ENCODE measurements around the gene CDK12. TPM values are rescaled to one million over a fixed set of nuclear protein-coding genes. Genes with fewer than 3 reads are reported as not detected.
"Not testable (repeated sequence)": the region's sequence is repeated elsewhere in the genome, so short reads cannot be mapped to it uniquely, and the experiment has no call there.

CDK12 gene
- total RNA-seq, 2 experiments from 2014 or later: 61.4 to 61.9 TPM

- no peak for ATAC-seq
- no peak overlapping the region for H3K27ac Mint-ChIP-seq
- peaks cover 17% of the 10 kb centered on the region for H3K36me3 Mint-ChIP-seq (ENCODE audit: low read depth)
- intact Hi-C loops (cut with micrococcal nuclease): no loop called here
- no peak for DNase-seq
- CTCF ChIA-PET: interaction anchor here (0.8 to 1.7 kb wide), 2 partner anchors 16 to 134 kb away, joined by 4 to 5 read pairs; no protein-coding TSS in a partner anchor
- no peaks in the 10 kb centered on the region for H3K9me3 Mint-ChIP-seq
- no peak overlapping the region for H3K4me3 Mint-ChIP-seq
- no peaks in the 10 kb centered on the region for H3K27me3 Mint-ChIP-seq
- H3K4me1 Mint-ChIP-seq (ENCODE audit: low read depth): peaks cover 6% of the 10 kb centered on the region
- TF ChIP-seq, protein P1, sequence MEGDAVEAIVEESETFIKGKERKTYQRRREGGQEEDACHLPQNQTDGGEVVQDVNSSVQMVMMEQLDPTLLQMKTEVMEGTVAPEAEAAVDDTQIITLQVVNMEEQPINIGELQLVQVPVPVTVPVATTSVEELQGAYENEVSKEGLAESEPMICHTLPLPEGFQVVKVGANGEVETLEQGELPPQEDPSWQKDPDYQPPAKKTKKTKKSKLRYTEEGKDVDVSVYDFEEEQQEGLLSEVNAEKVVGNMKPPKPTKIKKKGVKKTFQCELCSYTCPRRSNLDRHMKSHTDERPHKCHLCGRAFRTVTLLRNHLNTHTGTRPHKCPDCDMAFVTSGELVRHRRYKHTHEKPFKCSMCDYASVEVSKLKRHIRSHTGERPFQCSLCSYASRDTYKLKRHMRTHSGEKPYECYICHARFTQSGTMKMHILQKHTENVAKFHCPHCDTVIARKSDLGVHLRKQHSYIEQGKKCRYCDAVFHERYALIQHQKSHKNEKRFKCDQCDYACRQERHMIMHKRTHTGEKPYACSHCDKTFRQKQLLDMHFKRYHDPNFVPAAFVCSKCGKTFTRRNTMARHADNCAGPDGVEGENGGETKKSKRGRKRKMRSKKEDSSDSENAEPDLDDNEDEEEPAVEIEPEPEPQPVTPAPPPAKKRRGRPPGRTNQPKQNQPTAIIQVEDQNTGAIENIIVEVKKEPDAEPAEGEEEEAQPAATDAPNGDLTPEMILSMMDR (IDR thresholded peaks at IDR 0.05): no peak
- POLR2A ChIA-PET: interaction anchor here (1.5 kb wide), 1 partner anchor 61 kb away, joined by 3 read pairs; no protein-coding TSS in a partner anchor
Measured at GRCh38 chr17:39487946-39488345, 26.7 kb downstream of the CDK12 start.

- H3K27me3 Mint-ChIP-seq; ATAC-seq; H3K4me3 Mint-ChIP-seq; intact Hi-C loops (cut with micrococcal nuclease); H3K9me3 Mint-ChIP-seq; POLR2A ChIA-PET; H3K27ac Mint-ChIP-seq; H3K4me1 Mint-ChIP-seq (ENCODE audit: low read depth); DNase-seq: not testable (repeated sequence)
- CTCF ChIA-PET: interaction anchor here (1.0 kb wide), 1 partner anchor 79 kb away, joined by 3 read pairs; no protein-coding TSS in a partner anchor
- H3K36me3 Mint-ChIP-seq (ENCODE audit: low read depth): peaks cover 23% of the 10 kb centered on the region
Measured at GRCh38 chr17:39496921-39497320, 35.6 kb downstream of the CDK12 start.

GRCh38 chr17:39507511-39507910 is 46.2 kb downstream of the CDK12 start:
- H3K4me3 Mint-ChIP-seq: no peak overlapping the region
- CTCF ChIA-PET: no interaction called here
- DNase-seq: no peak
- H3K27me3 Mint-ChIP-seq: no peaks in the 10 kb centered on the region
- peaks cover 3% of the 10 kb centered on the region for H3K4me1 Mint-ChIP-seq (ENCODE audit: low read depth)
- intact Hi-C loops (cut with micrococcal nuclease): no loop called here
- no peak for ATAC-seq
- TF ChIP-seq, protein P1 (IDR thresholded peaks at IDR 0.05): no peak
- no peaks in the 10 kb centered on the region for H3K9me3 Mint-ChIP-seq
- no peak overlapping the region for H3K27ac Mint-ChIP-seq
- peaks cover 58% of the 10 kb centered on the region for H3K36me3 Mint-ChIP-seq (ENCODE audit: low read depth)
- POLR2A ChIA-PET: no interaction called here

DNA sequence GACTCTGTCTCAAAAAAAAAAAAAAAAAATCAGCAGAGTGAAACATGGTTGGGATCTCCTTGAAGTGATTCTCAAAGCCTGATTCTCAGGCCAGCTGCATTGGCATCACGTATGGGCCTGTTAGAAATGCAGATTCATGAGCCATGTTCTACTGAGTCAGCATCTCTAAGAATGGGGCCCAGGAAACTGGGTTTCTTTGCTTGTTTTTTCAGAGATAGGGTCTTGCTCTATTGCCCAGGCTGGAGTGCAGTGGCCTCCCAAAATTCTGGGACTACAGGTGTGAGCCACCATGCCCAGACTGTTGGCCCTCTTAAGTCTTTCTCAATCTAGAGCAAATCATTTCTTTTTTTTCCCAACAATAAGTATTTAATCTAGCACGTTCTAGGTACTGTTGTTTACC is 47.7 kb downstream of the CDK12 start:
- Mint-ChIP-seq H3K36me3 (ENCODE audit: low read depth) (peaks cover 55% of the 10 kb centered on the region), H3K9me3 (no peaks in the 10 kb centered on the region), H3K27me3 (no peaks in the 10 kb centered on the region), H3K4me1 (ENCODE audit: low read depth) (peaks cover 7% of the 10 kb centered on the region), H3K4me3 (no peak overlapping the region), H3K27ac (no peak overlapping the region)
- TF ChIP-seq, protein P1 (IDR thresholded peaks at IDR 0.05): no peak
- ChIA-PET POLR2A (interaction anchor here (0.8 kb wide), 1 partner anchor 58 kb away, joined by 5 read pairs; the partner anchor contains the start of gene MED1), CTCF (interaction anchor here (0.7 to 1.0 kb wide), 2 partner anchors 38 to 113 kb away, joined by 3 to 6 read pairs; no protein-coding TSS in a partner anchor)
- DNase-seq (no peak), ATAC-seq (no peak)
- intact Hi-C loops (cut with micrococcal nuclease): no loop called here

DNA sequence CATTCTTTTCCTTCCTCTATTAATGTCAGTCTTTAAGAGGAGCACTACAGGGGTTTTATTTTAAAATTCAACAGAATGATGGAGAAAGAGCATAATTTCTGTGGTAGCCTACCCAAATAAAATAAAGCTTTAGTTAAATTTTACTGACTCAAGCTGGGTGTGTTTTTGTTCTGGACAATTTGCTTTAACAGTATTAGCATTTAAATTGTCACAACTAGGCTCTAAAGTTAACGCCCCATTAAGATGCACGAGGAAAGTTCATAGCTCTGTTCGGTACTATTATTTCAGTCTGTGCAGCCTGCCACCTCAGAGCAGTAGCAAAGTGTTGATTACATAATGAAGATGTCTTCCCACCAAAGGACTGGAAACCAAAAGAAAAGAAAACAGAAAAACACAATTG is 52.0 kb downstream of the CDK12 start:
- CTCF ChIA-PET: interaction anchor here (1.1 kb wide), 1 partner anchor 108 kb away, joined by 3 read pairs; no protein-coding TSS in a partner anchor

More for the DNA sequence above, 52.0 kb downstream of the CDK12 start:
- TF ChIP-seq, protein P1 (IDR thresholded peaks at IDR 0.05): no peak
- POLR2A ChIA-PET: interaction anchor here (0.7 kb wide), 1 partner anchor 31 kb away, joined by 5 read pairs; no protein-coding TSS in a partner anchor
- H3K9me3 Mint-ChIP-seq: no peaks in the 10 kb centered on the region
- H3K27me3 Mint-ChIP-seq: no peaks in the 10 kb centered on the region
- intact Hi-C loops (cut with micrococcal nuclease): no loop called here
- no peak overlapping the region for H3K4me3 Mint-ChIP-seq
- peaks cover 7% of the 10 kb centered on the region for H3K4me1 Mint-ChIP-seq (ENCODE audit: low read depth)
- DNase-seq: no peak
- peaks cover 49% of the 10 kb centered on the region for H3K36me3 Mint-ChIP-seq (ENCODE audit: low read depth)
- ATAC-seq: no peak
- peak overlapping the region; percentile 31 for H3K27ac Mint-ChIP-seq
